CD4-positive, alpha-beta T cell treated with Interferon gamma for 1 hour (primary cell): ENCODE results near the gene NOS1AP.

Source experiments
- DNase-seq: peaks from one replicate; pipeline ENCODE4 v3.0.0-alpha.2; 2020

NOS1AP gene

DNA sequence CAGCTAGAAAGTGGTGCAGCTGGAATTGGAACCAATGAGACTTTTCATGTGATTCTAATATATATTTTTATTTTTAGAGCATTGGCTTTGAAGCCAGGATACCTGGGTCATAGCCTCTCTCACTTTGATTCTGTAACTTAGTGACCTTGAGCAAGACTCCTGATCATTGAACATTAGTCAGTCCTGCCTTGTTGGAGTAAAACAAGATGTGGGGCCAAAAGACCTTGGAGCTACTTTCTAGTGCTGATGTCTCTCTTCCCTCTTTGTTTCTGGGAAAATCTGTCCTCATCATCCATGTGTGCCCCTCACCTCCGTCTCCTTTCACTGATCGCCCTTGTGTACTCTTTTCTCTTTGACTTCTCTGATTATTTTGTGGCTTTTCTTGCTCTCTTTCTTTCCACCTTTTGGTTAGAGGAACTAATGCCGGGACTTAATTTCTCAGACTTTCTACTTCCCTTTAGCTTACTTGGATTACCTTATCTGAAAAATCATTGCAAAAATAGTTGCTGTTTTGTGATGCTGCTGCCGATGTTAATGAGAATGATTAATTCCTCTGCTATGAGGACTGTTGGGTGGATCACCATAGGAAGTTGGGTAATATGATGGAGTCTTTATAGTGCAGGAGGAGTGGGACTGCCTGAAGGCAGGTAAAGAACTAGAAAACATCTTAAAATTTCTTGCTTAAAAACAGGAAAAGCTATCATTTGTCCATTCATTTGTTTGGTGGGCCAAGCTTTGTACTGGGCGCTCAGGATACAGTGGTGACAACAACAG, 72.0 kb downstream of the NOS1AP start:
- DNase-seq = no peak

DNA sequence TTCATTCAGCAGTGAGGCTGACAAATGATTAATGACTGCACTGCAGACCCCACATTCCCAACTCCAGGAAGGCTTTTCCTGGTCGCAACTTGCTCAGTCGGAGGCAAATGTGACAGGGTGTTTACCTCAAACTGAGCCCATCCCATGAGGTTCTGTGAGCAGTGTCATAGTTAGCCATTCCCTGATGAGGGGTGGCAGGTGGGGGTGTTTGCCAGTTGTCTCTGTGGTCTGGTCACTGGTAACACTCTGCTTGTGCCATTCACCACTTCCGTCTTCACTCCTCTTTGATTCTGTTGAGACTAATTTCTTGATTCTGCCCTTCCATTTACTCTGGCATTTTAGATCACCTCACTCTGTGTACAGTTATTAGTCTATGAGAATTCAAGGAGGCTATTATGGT, 73.5 kb downstream of the NOS1AP start:
- DNase-seq = no peak

DNA sequence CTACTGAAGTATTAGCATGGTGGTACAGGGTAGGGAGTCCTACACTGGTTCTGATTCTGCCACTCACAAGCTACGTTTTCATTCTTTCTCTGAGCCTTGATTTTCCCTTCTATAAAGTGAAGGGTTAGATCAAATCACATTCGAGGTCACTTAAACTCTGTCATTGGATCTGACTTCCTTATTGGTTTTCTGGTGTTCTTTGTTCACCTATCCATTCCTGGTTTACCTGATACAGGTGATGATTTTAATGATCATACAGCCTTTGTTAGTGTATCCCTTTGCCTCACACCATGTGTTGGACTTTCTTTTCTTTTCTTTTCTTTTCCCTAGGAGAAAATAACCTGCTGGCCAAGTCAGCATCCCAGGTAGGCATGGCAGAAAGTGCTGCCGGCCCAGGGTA, 74.8 kb downstream of the NOS1AP start:
- no peak for DNase-seq

DNA sequence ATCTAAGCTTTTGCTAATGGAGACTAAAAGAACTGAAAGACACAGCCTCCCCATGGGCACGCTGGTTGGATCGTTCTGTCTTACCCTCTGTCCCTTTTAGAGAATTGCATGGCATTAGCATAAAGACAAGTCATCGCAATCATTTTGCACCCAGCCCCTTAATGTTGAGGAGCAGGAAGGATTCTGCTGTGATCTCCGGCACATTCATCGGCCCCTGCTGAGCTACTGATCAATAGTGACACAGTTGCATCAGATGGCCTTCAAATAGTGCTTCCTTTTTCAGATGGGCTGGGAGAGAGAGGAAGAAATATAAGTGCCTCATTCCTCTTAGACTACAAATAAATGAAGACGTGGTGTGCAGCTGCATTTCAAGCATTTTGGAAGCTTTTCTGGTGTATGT, 75.4 kb downstream of the NOS1AP start:
- DNase-seq = no peak

DNA sequence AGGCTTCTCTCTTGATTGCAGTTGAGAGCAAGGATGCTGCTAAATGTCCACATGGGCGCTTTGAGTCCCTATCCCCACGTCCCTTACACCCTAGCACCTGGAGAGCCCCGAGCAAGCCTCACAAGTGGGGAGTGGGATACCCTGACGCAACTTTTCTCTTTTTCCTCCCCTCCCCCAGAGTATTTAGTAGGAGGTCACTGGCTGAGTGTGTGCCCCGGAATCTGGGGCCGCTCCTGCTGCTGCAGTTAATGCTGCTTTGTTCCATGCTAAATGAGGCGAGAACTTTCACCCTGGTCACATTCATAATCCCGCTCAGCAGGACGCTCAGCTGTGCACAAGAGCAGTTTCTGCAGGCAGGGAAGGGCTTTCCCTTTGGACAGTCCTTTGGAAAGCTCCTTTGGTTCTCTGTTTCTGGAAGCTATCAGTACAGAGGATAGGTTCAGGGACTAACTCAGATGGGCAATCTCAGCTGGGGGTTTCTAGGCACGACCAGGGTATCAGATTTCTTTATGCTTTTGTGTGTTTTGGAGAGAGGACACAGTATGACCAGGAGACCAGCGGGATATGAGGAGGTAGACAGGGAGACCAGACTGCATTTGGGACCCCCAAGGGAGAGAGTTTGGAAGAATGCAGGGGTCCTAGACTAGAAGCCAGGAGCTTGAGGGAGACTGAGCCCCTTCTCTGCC, 75.9 kb downstream of the NOS1AP start:
- no peak for DNase-seq

DNA sequence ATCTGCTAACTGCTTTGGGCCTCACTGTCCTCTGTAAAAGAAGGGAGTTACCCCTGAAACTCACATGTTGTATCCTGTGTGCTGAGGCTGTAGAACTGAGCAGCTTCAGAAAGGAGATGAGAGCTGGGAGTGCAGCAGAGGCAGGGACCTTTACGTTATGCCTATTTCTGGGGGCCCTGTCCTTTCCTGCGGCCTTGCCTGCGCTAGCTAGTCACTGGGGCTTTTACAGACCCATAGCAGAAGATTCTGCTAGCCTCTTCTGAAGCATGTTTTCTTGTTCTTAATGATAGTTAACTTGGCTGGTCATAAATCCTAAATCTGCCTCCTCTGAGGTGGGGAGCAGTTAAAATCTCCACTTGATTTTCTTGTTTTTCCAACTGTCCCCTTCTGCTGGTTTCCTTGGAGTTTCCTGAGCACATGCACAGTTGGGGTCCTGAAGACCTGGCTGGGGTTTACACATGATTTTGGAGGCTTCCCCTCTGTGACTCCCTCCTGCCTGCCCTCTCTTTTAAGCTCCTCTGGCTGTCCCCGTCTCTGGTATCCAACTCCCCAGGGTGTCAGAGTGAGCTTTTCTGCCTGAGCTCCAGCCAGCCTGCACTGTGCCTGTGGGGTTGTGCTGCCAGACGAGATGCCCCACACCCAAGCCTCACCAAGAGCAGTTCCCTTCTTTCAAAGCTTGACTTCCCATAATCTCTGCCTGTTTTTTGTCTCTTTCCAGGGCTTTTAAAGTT, 76.6 kb downstream of the NOS1AP start:
- DNase-seq = no peak

DNA sequence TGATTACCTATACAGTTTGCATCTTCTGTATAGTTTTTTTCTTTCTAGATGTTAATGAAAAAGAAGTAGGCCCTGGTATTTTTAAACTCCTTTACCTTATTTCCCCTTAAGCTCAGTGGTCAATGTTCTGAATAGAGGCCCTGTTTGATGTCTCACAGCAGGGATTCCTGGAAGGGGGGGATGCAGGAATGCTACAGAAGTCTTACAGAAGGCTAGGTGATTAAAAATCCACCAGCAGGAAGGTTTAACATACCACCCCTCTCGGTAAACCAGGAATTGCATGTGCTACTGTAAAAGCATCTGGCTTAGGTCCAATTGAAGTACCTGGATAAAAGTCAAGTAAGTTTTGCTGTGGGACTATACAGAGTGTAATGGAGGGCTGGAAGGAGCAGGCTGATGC, 78.3 kb downstream of the NOS1AP start:
- DNase-seq = no peak

DNA sequence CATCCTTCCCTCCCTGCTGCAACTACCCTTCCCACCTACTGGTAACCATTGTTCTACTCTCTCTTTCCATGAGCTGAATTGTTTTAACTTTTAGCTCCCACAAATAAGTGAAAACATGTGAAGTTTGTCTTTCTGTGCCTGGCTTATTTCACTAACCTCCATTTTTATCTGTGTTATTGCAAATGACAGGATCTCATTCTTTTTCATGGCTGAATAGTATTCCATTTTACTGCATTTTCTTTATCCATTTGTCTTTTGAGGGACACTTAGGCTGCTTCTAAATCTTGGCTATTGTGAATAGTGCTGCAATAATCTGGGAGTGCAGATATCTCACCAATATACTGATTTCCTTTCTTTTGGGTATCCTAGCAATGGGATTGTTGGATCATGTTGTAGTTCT, 80.6 kb downstream of the NOS1AP start:
- no peak for DNase-seq

DNA sequence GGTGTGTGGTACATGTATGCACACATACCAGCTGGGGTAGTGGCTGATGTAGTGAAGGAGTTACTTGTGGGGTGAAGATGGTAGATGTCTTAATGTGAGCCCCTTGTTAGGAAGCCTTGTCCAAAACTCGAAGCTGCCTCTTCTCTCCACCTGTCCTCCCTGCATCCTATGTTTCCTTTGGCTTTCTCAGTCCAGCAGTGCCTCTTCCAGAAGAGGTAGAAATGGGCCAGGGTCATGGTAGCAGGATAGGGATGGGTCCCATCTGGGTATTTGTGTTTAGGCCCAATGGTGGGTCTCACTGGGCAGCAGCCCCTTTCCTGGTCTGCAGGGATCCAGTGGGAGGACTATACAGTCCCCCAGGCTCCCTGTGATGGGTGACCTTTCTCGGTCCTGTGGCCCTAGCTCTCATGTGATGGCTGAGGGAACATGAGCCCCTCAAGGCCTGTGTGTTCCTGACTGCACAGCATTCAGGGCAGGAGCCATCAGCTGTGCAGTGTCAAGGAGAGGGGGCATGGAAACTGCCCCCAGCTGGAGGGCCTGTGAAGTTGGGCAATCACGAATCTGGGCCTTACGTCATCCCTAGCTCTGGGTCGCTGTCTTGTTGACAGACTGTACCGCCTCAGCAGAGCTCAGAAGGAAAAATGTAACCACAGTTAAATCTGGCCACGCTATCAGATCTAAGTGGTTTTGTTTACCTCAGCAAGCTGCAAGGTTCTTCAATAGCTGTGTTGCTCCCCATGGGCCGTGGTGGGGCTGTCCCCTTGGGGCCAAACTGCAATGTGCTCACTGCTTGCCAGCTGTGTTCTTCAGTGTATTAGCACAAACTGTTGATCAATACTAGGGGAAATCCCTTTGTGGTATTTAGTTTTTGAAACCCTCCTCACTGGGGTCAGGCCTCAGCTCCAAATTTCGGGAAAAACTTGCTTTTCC, 82.7 kb downstream of the NOS1AP start:
- no peak for DNase-seq

DNA sequence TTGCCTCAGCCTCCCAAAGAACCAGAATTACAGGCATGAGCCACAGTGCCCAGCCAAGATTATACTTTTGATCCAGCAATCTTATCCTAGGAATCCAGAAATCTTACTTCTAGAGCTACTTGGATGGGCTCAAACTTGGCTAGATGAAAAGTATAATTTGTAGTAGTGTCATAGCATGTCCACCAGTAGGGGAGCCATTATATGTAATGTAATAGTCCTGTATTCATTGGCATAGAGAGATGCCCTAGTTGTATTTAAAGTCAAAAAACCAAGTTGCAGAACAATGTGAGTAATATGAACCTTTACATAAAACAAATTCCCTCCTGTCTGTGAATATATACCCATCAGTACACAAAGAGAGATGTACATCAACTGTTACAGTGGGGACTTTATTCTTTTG, 83.9 kb downstream of the NOS1AP start:
- no peak for DNase-seq

DNA sequence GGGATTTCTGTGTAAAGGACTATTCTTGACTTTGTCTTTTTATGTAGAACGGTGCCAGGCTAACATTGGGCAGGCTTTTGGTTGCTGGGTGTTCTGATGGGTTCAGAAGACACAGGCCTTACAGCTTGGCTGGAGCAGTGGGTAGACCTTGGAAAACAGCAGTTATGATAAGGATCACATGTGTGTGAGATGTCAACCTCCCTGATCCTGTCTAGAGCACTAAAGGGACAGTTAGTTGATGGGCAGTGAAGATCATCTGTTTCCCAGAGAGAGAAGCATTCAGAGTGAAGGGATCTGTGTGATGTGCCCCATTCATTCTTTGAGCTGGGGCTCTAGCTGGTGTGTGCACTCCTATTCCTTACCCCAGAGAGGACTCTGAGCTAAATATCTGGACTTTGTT, 88.0 kb downstream of the NOS1AP start:
- DNase-seq = no peak

DNA sequence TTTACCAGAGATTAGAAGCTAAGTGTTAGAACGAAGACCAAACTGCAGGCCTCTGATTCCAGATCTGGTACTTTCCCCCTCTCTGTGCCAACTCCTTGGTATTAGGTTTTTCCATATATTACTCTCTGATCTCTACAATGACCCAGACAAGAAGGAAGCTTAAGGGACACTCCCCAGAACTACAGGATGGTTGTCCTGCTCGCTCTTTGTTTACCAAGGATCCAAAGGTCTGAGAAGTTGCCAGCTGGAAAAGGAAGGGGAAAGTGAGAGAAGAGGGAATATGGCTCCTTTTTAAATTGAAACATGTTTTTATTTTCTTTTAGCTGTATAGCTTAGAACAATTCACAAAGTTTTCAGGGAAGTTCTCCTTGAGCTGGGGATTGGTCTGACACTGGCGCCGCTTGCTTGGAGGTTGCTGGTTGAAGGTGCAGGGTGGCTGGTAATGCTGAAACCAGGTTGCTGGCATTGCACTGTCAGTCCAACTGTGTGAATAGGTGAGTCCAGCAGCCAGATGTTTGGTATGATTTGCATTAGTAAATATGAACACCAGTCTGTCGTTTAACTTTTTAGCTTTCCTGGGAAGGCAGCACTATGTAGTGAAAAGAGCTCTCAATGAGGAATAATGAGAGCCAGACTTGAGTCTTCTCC, 89.3 kb downstream of the NOS1AP start:
- DNase-seq = no peak

DNA sequence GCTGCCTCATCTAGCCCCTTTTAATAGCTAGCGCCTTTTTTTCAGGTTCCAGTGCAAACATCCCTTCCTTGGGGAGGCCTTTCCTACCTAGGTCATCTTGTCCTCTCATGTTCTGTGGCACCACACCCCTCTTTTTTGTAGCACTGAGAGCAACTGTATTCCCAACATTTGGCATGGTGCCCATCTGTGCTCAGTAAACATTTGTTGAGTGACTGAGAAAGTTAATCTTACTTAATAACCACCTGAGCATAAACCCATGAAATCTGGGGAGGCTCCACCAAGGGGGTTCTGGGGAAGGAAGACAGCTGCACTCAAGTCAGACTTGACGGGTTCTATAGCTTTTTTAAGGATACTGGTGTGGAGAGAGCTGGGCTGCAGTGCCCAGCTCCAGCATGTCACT, 90.0 kb downstream of the NOS1AP start:
- no peak for DNase-seq

DNA sequence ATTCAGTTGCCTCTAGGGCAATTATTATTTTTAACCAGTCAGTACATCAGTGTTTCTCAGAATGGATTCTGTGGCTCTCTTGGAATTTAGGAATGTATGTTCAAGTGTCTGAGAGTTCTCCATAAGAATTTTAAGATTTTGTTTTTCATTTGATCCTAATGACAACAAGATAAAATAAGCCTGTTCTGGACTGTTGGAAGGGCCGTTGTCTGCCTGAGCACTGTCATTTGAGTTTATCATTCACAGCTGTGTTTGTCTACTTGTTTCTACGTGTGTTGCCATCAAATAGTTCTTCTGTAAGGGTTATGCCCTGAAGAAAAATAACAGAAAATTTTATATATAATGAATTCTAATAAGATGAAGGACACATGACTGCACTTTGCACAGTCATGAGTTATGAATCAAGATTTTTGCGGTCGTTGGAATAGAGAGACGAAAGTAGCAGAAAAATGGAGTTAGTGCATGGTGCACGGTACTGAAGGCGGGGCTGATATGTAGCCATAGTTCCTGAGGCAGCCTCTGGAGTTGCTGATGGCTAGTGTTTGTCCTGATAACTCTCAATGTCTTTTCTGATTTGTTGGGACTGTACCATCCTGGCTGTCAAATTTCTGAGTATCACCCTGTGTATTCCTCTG, 92.5 kb downstream of the NOS1AP start:
- no peak for DNase-seq

DNA sequence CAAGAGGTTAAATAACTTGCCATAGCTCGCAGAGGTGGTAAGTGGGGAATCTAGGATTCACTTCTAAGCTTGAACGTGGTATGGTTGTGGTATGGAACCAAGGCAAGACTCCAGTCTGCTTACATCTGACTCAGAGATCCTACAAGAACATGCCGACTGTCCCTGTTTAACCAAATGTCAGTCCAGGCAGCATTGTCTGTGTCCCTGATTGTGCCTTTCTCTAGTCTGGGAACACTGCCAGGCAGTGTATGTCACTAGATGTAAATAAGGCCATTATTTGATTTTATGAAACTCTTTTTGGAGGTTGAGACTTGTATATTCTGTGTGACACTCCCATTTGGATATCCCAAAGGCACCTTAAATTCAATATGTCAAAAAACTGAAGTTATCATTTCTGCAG, 96.0 kb downstream of the NOS1AP start:
- no peak for DNase-seq

DNA sequence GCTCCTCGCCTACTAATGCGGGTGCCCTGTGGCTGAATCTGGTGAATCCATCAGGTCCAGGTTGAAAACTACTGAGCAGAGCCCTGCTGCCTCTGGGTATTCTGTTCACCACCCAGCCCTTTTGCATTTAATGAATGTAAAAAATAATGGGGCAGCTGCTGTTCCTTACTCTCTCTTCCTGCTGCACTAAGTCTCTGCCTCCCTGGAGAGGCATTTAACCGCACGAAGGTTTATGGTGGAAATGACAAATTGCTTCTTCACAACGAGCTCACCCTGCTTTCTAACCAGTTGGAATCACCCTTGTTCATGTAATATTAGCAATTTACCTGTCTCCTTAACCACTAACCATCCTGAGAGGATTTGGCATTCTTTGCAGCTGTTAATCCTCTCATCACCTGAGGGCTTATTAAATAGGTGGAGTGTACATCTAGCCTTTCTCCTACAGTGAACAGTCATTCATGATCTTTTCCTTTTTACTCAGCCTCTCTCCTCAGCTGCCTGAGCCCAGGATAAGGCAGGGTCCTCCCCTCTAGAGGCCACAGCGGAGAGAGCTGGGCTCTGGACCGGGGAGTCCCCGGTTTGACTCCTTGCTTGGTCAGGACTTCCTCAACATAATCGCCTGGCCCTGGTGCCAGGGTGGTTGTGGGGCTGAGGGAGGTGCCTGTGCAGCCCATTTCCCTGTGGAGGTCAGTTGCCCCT, 97.6 kb downstream of the NOS1AP start:
- no peak for DNase-seq

DNA sequence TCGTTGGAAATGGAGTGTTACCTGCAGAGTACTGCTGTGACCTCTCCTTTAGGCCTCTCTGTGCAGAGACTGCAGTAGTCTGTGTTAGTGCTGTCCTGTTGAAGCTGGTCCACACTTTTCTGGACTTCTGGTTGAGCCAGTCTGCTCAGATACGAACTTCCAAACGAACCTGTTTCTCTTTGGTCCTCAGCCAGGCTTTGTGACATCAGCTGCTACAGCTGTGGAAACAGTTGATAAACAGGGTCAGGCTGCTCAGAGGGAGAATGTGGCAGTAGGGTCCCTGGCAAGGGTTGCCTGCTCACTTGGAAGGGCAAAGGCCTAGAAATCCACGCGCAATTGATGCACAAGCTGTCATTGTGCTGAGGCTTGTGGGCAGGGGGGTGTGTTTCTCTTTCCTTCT, 98.8 kb downstream of the NOS1AP start:
- no peak for DNase-seq

DNA sequence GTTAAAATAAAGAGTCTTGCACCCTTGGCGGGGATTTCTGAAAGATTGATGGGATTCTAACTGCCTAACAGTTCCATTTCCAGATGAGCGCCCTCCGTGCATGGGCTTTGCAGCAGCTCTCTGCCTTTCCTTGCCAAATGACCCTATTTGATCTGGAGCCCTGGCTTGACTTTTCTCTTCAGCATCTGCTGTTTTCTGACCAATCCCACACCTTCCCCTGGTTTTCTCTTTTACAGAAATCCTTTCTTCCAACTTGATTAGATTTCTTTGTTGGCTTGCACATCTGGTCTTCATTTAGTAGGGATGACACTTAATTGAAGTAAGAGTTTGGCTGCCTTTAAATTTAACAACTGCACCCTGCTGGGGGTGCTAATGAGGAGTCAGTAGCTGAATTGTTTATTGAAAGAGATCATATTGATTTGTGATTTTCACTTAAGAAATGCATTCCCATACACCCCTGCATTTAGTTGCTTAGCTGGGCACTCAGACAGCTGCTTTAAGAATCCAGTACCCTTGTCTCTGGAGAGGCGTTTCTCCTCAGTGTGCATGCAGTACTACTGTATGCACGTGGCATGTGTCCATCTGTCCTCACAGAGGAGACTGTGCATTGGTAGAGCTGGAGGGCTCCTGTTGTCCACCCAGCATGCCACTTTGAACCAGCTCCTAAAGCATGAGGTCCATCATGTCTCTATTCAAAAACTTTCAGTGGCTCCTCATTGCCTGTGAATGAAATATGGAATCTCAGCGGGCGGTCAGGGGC, 99.7 kb downstream of the NOS1AP start:
- no peak for DNase-seq

DNA sequence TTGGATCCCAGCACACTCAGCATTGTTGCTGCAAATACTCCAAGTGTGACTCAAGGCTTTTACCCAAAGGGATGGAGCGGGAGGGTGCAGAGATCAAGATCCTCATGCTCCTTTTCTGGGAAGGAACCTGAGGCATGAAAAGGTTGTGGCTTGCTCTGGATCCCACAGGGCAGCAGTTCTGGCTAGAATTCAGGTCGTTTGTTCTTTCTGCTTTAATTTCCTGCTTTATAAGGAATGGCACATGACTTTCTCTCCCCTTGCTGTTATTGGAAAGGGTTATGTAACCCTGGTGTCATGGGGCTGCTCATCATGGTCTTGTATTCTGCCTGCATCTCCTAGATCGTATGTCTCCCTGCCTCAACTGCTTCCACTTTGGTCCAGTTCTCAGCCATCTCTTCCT, 101.6 kb downstream of the NOS1AP start:
- DNase-seq = no peak

DNA sequence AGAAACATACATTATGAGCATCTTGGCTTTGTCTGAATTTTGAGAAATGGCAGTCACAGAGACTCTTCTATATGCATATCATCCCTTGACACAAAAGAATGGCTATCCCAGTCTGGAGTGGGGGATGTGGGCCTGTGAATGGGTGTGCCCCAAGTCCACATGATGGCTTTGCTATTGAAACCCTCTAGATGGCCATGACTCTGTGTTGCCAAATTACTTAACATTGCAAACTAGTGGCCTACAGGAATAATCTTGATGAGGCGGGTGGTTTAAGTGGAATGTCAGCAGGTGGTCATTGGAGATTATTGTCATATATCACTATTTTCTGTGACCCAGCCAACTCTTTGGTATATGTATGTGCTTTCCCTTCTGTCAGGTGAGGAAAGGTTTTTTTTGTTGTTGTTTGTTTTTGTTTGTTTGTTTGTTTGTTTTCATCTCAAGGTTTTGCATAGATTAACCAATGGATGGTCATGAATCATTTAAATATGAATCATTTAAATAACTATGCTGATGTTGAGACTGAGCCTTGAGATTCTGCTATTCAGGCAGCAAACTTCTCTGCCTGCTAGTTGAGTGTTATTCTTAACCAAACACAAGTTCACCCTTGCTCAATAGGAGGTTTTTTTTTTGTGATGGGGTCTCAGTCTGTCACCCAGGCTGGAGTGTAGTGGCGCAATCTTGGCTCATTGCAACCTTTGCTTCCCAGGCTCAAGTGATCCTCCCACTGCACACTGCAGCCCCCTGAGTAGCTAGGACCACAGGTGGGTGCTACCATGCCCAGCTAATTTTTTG, 103.0 kb downstream of the NOS1AP start:
- no peak for DNase-seq
